OCI-LY7 (cell line): ENCODE data around the gene AP5S1.

ENCODE experiments used
- CTCF ChIP-seq: fragments of 200-600 bp; sonication (generic); conservative IDR thresholded peaks from 2 replicates; pipeline ENCODE4 v1.5.1; 2014; ENCODE audit warnings: mild to moderate bottlenecking, antibody characterized with exemption, low read length, moderate library complexity, mixed read lengths
- EZH2phosphoT487 ChIP-seq: fragments of 200-600 bp; sonication (generic); IDR thresholded peaks from 2 replicates; pipeline ENCODE4 v1.6.1; 2018; ENCODE audit warnings: low read depth, borderline replicate concordance, mild to moderate bottlenecking, mixed run types, antibody characterized with exemption, low read length, moderate library complexity, mixed read lengths

- TF ChIP-seq CTCF (no peak), EZH2phosphoT487 (no peak)
Observed at GRCh38 chr20:3843490-3843889, 23.1 kb downstream of the AP5S1 start.
